ENCODE measurements around the gene GTF3C2.

GRCh38 chr2:27393225-27393624, 36.7 kb upstream of the GTF3C2 start:
- TF ChIP-seq, protein P1, sequence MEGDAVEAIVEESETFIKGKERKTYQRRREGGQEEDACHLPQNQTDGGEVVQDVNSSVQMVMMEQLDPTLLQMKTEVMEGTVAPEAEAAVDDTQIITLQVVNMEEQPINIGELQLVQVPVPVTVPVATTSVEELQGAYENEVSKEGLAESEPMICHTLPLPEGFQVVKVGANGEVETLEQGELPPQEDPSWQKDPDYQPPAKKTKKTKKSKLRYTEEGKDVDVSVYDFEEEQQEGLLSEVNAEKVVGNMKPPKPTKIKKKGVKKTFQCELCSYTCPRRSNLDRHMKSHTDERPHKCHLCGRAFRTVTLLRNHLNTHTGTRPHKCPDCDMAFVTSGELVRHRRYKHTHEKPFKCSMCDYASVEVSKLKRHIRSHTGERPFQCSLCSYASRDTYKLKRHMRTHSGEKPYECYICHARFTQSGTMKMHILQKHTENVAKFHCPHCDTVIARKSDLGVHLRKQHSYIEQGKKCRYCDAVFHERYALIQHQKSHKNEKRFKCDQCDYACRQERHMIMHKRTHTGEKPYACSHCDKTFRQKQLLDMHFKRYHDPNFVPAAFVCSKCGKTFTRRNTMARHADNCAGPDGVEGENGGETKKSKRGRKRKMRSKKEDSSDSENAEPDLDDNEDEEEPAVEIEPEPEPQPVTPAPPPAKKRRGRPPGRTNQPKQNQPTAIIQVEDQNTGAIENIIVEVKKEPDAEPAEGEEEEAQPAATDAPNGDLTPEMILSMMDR (conservative IDR thresholded peaks at IDR 0.05; ENCODE audit: low read length), result no peak
- TF ChIP-seq EZH2phosphoT487 (IDR thresholded peaks at IDR 0.05; ENCODE audit: borderline replicate concordance), result no peak

Measured in Loucy (cell line).